Transverse colon (tissue), 4 donors: Measurements from ENCODE around the gene GRK3. TPM values are rescaled to one million over a fixed set of nuclear protein-coding genes. Genes with fewer than 3 reads are reported as not detected.

ENCODE experiments used
- DNase-seq: peaks from one replicate; pipeline ENCODE4 v3.0.0-alpha.2; 2019
- H3K27ac ChIP-seq, 4 donors: fragments of 200-600 bp; sonication (generic); 2 replicates each; pipeline ENCODE4 v1.5.1; 2016 to 2018; ENCODE audit warnings: inconsistent platforms in 4 of 4
- H3K27me3 ChIP-seq: fragments of 200-600 bp; sonication (generic); 2 replicates; pipeline ENCODE4 v1.5.1; 2017; ENCODE audit warnings: inconsistent platforms
- H3K36me3 ChIP-seq, 4 donors: fragments of 200-600 bp; sonication (generic); 2 replicates each; pipeline ENCODE4 v1.5.1; 2017 to 2019; ENCODE audit warnings: inconsistent platforms in 4 of 4
- H3K4me1 ChIP-seq, 4 donors: fragments of 200-600 bp; sonication (generic); 2 replicates each; pipeline ENCODE4 v1.5.1; 2017 to 2020; ENCODE audit warnings: inconsistent platforms in 4 of 4
- H3K4me3 ChIP-seq, 4 donors: fragments of 200-600 bp; sonication (generic); 1 replicate in 1 of 4; 2 replicates in 3 of 4; pipeline versions ENCODE4 v1.5.1 to v1.6.1; 2017 to 2019; ENCODE audit warnings: inconsistent platforms in 4 of 4
- H3K9me3 ChIP-seq, 2 donors: fragments of 200-600 bp; sonication (generic); 2 replicates each; pipeline ENCODE4 v1.5.1; 2017 to 2019; ENCODE audit warnings: inconsistent platforms in 2 of 2
- EP300 ChIP-seq: sonication (generic); formaldehyde crosslinking; IDR thresholded peaks from one replicate; pipeline ENCODE4 v1.6.1; 2017; ENCODE audit warnings: antibody characterized with exemption, low read depth
- POLR2A ChIP-seq: fragments of 450-650 bp; IDR thresholded peaks from one replicate; pipeline ENCODE4 v1.6.1; 2016; ENCODE audit warnings: antibody characterized with exemption, mild to moderate bottlenecking, moderate library complexity
- POLR2AphosphoS5 ChIP-seq, 3 donors: sonication (generic); formaldehyde crosslinking; IDR thresholded peaks; one replicate each; pipeline ENCODE4 v1.6.1; 2016; ENCODE audit warnings: antibody characterized with exemption in 3 of 3
- WGBS, 2 donors: methylation state at CpG; one replicate each; pipeline ENCODE4 v1.1.5; 2018; ENCODE audit warnings: low coverage in 1 of 2; 5-methylcytosine and 5-hydroxymethylcytosine counted together
- in situ Hi-C, 4 donors: fragments of 200-750 bp; cut with MboI; loops; one replicate each; pipeline versions ENCODE4 v1.15.0 to v1.15.1; 2017; ENCODE audit warnings: low sequenced_read_pairs in 3 of 4, low pct_ligation_motif_present in 1 of 4, low pct_unique_long_range_greater_than_20kb in 1 of 4
- intact Hi-C: fragments of 100-400 bp; cut with DNase I; formaldehyde crosslinking; loops from one replicate; pipeline ENCODE4 v1.15.1; 2023; ENCODE audit warnings: low total_unique reads
- total RNA-seq, 4 donors: library from RNA; depleted of rRNA; stranded (reverse); fragments of >200 nt; gene quantifications; one replicate each; pipeline ENCODE4 v1.1.0, GENCODE V29; 2016
- TF ChIP-seq, protein P1 (sequence below), 5 experiments: fragments of 200-600 bp in 3 of 5; fragments of 450-650 bp in 2 of 5; sonication (generic) in 3 of 5; IDR thresholded peaks; 1 replicate in 2 of 5; 2 replicates in 3 of 5; pipeline ENCODE4 v1.5.1; 2016 to 2017; ENCODE audit warnings: antibody characterized with exemption in 5 of 5, inconsistent platforms in 3 of 5, mild to moderate bottlenecking in 2 of 5, moderate library complexity in 1 of 5

GRK3 gene
- total RNA-seq, 4 donors from 2014 or later, result 1.6 to 7.9 (median 4.2) TPM

DNA sequence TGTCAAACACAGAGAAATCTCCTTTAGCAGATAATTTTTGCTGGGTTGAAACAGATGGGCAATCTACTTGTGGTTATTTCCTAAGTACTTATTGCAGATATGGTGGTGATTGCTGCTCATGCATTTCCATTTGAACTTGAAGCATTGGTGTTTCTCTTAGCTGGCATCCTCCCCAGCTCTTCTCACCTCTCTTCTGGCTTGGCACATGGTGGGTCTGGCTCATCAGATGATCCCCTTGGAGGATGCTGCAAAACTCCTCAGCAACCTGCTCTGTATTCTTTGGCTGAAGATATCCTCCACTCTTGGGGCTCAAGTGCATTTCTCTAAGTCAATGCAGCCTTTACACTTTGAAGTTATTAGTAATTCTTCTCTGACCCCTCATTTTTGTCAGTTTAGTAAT lies 90.2 kb downstream of the GRK3 start:
- no peak overlapping the region for H3K27ac ChIP-seq
- no peaks in the 10 kb centered on the region for H3K27me3 ChIP-seq
- in situ Hi-C loops, result no loop called here
- no peak for TF ChIP-seq EP300
- TF ChIP-seq, protein P1, sequence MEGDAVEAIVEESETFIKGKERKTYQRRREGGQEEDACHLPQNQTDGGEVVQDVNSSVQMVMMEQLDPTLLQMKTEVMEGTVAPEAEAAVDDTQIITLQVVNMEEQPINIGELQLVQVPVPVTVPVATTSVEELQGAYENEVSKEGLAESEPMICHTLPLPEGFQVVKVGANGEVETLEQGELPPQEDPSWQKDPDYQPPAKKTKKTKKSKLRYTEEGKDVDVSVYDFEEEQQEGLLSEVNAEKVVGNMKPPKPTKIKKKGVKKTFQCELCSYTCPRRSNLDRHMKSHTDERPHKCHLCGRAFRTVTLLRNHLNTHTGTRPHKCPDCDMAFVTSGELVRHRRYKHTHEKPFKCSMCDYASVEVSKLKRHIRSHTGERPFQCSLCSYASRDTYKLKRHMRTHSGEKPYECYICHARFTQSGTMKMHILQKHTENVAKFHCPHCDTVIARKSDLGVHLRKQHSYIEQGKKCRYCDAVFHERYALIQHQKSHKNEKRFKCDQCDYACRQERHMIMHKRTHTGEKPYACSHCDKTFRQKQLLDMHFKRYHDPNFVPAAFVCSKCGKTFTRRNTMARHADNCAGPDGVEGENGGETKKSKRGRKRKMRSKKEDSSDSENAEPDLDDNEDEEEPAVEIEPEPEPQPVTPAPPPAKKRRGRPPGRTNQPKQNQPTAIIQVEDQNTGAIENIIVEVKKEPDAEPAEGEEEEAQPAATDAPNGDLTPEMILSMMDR (IDR thresholded peaks at IDR 0.05), result no peak
- no peak for DNase-seq
- H3K4me3 ChIP-seq, result no peak overlapping the region
- H3K9me3 ChIP-seq, result no peaks in the 10 kb centered on the region
- no peaks in the 10 kb centered on the region for H3K4me1 ChIP-seq
- H3K36me3 ChIP-seq, result no peaks in the 10 kb centered on the region
- intact Hi-C loops, result no loop called here

DNA sequence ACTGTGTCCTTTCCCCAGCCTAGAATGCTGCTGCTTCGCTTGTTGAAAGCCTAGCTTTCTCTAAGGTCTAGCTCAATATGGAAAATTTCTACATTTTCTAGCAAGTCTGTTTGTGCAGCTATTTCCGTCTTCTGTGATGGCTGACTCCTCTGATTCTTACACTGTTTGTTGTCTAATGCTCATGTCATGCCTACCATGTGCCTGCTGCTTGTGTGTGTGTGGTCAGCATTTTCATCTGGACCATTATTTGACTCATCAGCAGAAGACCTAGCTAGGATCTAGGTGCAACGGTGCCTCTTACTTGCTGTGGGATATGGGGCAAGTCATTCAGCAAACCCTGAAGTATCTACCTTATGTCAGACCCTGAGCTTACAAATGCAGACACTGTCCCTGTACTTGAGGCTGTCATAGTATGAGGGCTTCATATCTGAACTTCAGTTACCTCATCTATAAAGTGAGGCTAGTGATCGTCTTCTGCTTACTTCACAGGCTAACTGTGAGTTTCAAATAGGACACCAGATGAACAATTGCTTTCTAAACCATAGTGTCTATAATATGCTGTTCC lies 91.0 kb downstream of the GRK3 start:
- in situ Hi-C loops, result no loop called here
- Histone ChIP-seq H3K36me3 (no peaks in the 10 kb centered on the region), H3K27ac (no peak overlapping the region), H3K9me3 (no peaks in the 10 kb centered on the region), H3K4me1 (peaks cover 0 to 3% (median 0%) of the 10 kb centered on the region in 4 donors), H3K27me3 (no peaks in the 10 kb centered on the region), H3K4me3 (no peak overlapping the region)
- intact Hi-C loops, result no loop called here
- 81 to 100% methylated on average over 1 to 4 of the region's 4 CpGs for WGBS, 2 donors
- no peak for TF ChIP-seq EP300
- TF ChIP-seq, protein P1 (IDR thresholded peaks at IDR 0.05), result no peak
- TF ChIP-seq POLR2A, result no peak
- TF ChIP-seq POLR2AphosphoS5 (IDR thresholded peaks at IDR 0.05), result no peak
- no peak for DNase-seq

DNA sequence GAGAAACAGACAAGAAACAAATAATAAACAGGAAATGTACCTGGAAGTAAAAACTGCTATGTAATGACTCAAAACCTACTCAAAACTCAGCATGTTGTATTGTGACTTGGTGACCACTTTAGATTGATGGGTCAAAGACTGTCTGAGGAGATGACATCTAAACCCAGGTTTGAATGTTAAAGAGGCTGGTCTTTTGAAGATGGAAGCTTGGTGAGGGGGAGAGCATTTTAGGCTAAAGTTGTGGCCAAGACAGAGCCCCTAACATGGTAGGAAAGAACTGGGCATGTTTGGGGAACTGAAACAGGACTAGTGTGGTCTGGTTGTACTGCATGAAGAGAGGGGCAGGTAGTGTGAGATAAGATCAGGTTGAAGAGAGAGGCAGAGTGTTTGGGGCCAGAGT lies 92.2 kb downstream of the GRK3 start:
- intact Hi-C loops, result no loop called here
- H3K9me3 ChIP-seq, result no peaks in the 10 kb centered on the region
- H3K4me1 ChIP-seq, result peaks cover 0 to 16% (median 4%) of the 10 kb centered on the region in 4 donors
- TF ChIP-seq, protein P1 (IDR thresholded peaks at IDR 0.05), result no peak
- TF ChIP-seq POLR2AphosphoS5 (IDR thresholded peaks at IDR 0.05) (no peak), EP300 (no peak), POLR2A (no peak)
- no peaks in the 10 kb centered on the region for H3K36me3 ChIP-seq
- in situ Hi-C loops, result no loop called here
- no peak for DNase-seq
- H3K27me3 ChIP-seq, result no peaks in the 10 kb centered on the region
- no peak overlapping the region for H3K27ac ChIP-seq
- H3K4me3 ChIP-seq, result no peak overlapping the region

DNA sequence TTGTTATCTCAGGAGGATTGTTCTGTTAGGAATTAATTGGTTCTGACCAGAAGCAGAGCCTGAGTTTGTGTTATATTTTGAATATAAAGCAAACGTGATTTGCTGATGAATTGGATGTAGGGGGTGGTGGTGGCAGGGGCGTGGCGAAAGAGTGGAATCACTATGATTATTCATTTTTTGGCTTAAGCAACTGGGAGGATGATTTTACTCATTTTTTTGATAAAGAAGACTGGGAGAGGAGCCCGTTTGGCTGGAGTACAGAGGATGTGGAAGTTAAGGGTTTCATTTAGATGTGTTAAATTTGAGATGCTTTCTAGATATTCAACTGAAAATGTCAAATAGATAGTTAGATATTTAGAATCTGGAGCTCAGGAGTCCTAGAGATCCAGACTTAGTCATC lies 94.2 kb downstream of the GRK3 start:
- H3K4me1 ChIP-seq, result peaks cover 0 to 17% (median 4%) of the 10 kb centered on the region in 4 donors
- H3K27me3 ChIP-seq, result no peaks in the 10 kb centered on the region
- H3K9me3 ChIP-seq, result no peaks in the 10 kb centered on the region
- TF ChIP-seq POLR2AphosphoS5 (IDR thresholded peaks at IDR 0.05) (no peak), EP300 (no peak), POLR2A (no peak)
- TF ChIP-seq, protein P1 (IDR thresholded peaks at IDR 0.05), result no peak
- H3K4me3 ChIP-seq, result no peak overlapping the region
- in situ Hi-C loops (no loop called here), intact Hi-C loops (no loop called here)
- no peak overlapping the region for H3K27ac ChIP-seq
- no peak for DNase-seq
- H3K36me3 ChIP-seq, result no peaks in the 10 kb centered on the region
- 74 to 81% methylated on average over 4 of the region's 4 CpGs for whole genome bisulfite sequencing, 2 donors
